ENCODE measurements around the gene DDIT4. TPM values are rescaled to one million over a fixed set of nuclear protein-coding genes. Genes with fewer than 3 reads are reported as not detected.
"Not testable (repeated sequence)": the region's sequence is repeated elsewhere in the genome, so short reads cannot be mapped to it uniquely, and the experiment has no call there.

DDIT4 gene
- total RNA-seq (10 to 100 TPM; 23.8 to 29.6 TPM), polyA plus RNA-seq (100 to 1,000 TPM in 2 of 3 donors, 10 to 100 TPM in 1; 68.0 to 190 (median 189) TPM), total RNA-seq (27.6 to 214 (median 125) reads per million in 6 experiments)

DNA sequence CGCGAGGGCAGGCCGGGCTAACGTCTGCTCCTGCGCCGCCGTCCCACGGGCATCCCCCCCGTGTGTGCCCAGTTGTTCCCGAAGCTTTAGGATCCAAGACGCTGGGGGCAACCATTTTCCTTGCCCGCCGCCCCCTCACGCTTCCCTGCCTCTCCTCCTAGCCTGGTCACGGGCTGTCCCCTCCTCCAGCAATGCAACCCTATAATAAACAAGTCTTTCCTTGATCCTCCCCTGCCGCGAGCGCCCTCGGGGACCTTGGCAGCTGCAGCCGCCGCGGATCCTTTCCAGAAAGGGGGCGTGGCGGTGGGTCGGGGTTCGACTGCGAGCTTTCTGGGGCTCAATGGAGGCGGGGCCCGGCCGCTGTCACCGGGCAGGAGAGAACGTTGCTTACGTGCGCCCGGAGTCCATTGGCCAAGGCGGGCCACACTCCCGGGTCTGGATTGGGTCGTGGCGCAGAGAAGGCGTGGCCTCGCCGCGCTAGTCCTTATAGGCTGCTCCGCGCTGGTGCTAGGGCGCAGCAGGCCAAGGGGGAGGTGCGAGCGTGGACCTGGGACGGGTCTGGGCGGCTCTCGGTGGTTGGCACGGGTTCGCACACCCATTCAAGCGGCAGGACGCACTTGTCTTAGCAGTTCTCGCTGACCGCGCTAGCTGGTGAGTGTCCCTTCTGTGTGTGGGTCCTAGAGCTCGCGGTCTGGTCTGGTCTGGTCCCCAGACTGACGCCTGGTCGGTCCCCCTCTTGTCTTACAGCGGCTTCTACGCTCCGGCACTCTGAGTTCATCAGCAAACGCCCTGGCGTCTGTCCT lies at the start of gene DDIT4:
DDIT4 (plus strand) TSS at position 515 of the 803 bp plus-strand sequence. CDS start 293 bp downstream, outside the sequence.
- peaks cover 28 to 61% (median 55%) of the 10 kb centered on the region in 4 donors for H3K4me1 Mint-ChIP-seq
- H3K36me3 Mint-ChIP-seq, result peaks cover 16 to 28% (median 21%) of the 10 kb centered on the region in 3 donors
- peak; percentile 92 to 93 for ATAC-seq

GRCh38 chr10:72224191-72224590 lies 49.5 kb upstream of the DDIT4 start:
- Mint-ChIP-seq H3K36me3 (peaks cover 0 to 62% (median 12%) of the 10 kb centered on the region in 3 donors), H3K4me3 (peak overlapping the region in 6 of 10 donors; percentile 1 to 69 (median 25)), H3K4me1 (peaks cover 17 to 64% (median 60%) of the 10 kb centered on the region in 4 donors), H3K27ac (peak overlapping the region in 8 of 10 donors; percentile 14 to 87 (median 65))
- DNase-seq, H3K27me3 Mint-ChIP-seq, H3K9me3 Mint-ChIP-seq, ATAC-seq: not testable (repeated sequence)
- POLR2A ChIA-PET, result interaction anchor here (0.7 to 1.6 kb wide), 6 partner anchors 12 to 143 kb away, joined by 3 to 6 read pairs (median 3); no protein-coding TSS in a partner anchor

More for the DNA sequence above, at the start of gene DDIT4:
- Mint-ChIP-seq H3K9me3 (no peaks in the 10 kb centered on the region), H3K4me3 (peak within 1 kb of the TSS; percentile 94 to 100 (median 98)), H3K27me3 (no peaks in the 10 kb centered on the region), H3K27ac (peak within 1 kb of the TSS; percentile 89 to 99 (median 96))
- POLR2A ChIA-PET, result interaction anchor here (0.7 to 8.2 kb wide), 26 partner anchors 9 to 538 kb away, joined by 3 to 162 read pairs (median 6); partner anchors contain the start of genes ANAPC16, ASCC1, DNAJB12 and SPOCK2
- peak; percentile 93 to 98 (median 97) for DNase-seq

GRCh38 chr10:72226418-72227027 lies 47.2 kb upstream of the DDIT4 start:
- H3K27ac Mint-ChIP-seq, result peak overlapping the region; percentile 7 to 87 (median 65)
- H3K9me3 Mint-ChIP-seq, result no peaks in the 10 kb centered on the region
- peak overlapping the region in 7 of 10 donors; percentile 14 to 77 (median 39) for H3K4me3 Mint-ChIP-seq
- H3K36me3 Mint-ChIP-seq, result peaks cover 4 to 66% (median 17%) of the 10 kb centered on the region in 3 donors
- DNase-seq (no peak), ATAC-seq (no peak)
- no peaks in the 10 kb centered on the region for H3K27me3 Mint-ChIP-seq
- H3K4me1 Mint-ChIP-seq, result peaks cover 24 to 68% (median 67%) of the 10 kb centered on the region in 4 donors
- POLR2A ChIA-PET, result interaction anchor here (0.6 to 2.7 kb wide), 6 partner anchors 11 to 138 kb away, joined by 3 to 17 read pairs (median 5); partner anchors contain the start of genes ANAPC16, ASCC1 and SPOCK2

GRCh38 chr10:72227826-72228225 lies 45.9 kb upstream of the DDIT4 start:
- peak overlapping the region in 3 of 10 donors; percentile 6 to 41 (median 11) for H3K4me3 Mint-ChIP-seq

GRCh38 chr10:72228318-72228751 lies 45.4 kb upstream of the DDIT4 start:
- DNase-seq, result no peak
- Mint-ChIP-seq H3K4me3 (peak overlapping the region in 8 of 10 donors; percentile 4 to 47 (median 20)), H3K27ac (peak overlapping the region in 9 of 10 donors; percentile 28 to 92 (median 71)), H3K27me3 (no peaks in the 10 kb centered on the region), H3K9me3 (no peaks in the 10 kb centered on the region), H3K4me1 (peaks cover 24 to 62% (median 59%) of the 10 kb centered on the region in 4 donors), H3K36me3 (peaks cover 4 to 76% (median 20%) of the 10 kb centered on the region in 3 donors)
- POLR2A ChIA-PET, result interaction anchor here (1.0 kb wide), 1 partner anchor 83 kb away, joined by 4 read pairs; no protein-coding TSS in a partner anchor
- ATAC-seq, result no peak

More at GRCh38 chr10:72227826-72228225, 45.9 kb upstream of the DDIT4 start:
- H3K36me3 Mint-ChIP-seq, result peaks cover 4 to 73% (median 16%) of the 10 kb centered on the region in 3 donors
- DNase-seq (no peak), ATAC-seq (no peak)
- POLR2A ChIA-PET, result no interaction called here
- peak overlapping the region in 8 of 10 donors; percentile 20 to 87 (median 63) for H3K27ac Mint-ChIP-seq
- peaks cover 24 to 63% (median 62%) of the 10 kb centered on the region in 4 donors for H3K4me1 Mint-ChIP-seq
- H3K9me3 Mint-ChIP-seq, result no peaks in the 10 kb centered on the region
- H3K27me3 Mint-ChIP-seq, result no peaks in the 10 kb centered on the region

GRCh38 chr10:72229261-72230251 lies 44.2 kb upstream of the DDIT4 start:
- Mint-ChIP-seq H3K4me1 (peaks cover 18 to 51% (median 47%) of the 10 kb centered on the region in 4 donors), H3K27ac (peak overlapping the region; percentile 30 to 88 (median 66)), H3K4me3 (peak overlapping the region in 6 of 10 donors; percentile 7 to 69 (median 45))

GRCh38 chr10:72233621-72234020 lies 40.1 kb upstream of the DDIT4 start:
- Mint-ChIP-seq H3K4me1 (peaks cover 13 to 37% (median 34%) of the 10 kb centered on the region in 4 donors), H3K9me3 (no peaks in the 10 kb centered on the region), H3K36me3 (peaks cover 4 to 78% (median 19%) of the 10 kb centered on the region in 3 donors), H3K4me3 (no peak overlapping the region), H3K27ac (peak overlapping the region in 2 of 10 donors; percentile 12 to 20), H3K27me3 (no peaks in the 10 kb centered on the region)
- DNase-seq (no peak), ATAC-seq (no peak)
- POLR2A ChIA-PET, result interaction anchor here (0.7 kb wide), 1 partner anchor 239 kb away, joined by 3 read pairs; no protein-coding TSS in a partner anchor

More at GRCh38 chr10:72229261-72230251, 44.2 kb upstream of the DDIT4 start:
- no peak for DNase-seq
- POLR2A ChIA-PET, result interaction anchor here (0.6 to 1.7 kb wide), 9 partner anchors 9 to 333 kb away, joined by 3 to 4 read pairs (median 4); no protein-coding TSS in a partner anchor
- no peaks in the 10 kb centered on the region for H3K27me3 Mint-ChIP-seq
- no peaks in the 10 kb centered on the region for H3K9me3 Mint-ChIP-seq
- H3K36me3 Mint-ChIP-seq, result peaks cover 4 to 76% (median 15%) of the 10 kb centered on the region in 3 donors
- no peak for ATAC-seq

DNA sequence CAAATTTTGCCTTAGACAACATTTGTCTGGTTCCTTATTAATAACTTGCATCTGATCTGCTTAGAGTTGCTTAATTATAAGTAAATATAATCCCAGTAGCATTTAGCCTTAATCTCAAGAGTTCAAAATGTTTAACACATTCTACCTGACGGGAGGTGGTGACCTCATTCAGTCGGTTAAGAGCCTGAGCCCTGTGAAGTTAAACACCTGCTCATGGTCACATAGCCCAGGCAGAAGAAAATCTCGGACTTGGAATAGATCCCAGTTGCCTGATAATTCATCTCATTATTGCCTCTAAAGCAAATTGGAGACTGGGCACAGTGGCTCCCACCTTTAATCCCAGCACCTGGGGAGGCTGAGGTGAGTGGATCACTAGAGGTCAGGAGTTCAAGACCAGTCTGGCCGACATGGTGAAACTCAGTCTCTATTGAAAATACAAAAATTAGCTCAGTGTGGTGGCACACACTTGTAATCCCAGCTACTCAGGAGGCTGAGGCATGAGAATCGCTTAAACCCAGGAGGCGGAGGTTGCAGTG lies 39.1 kb upstream of the DDIT4 start:
- H3K27ac Mint-ChIP-seq, result peak overlapping the region in 4 of 10 donors; percentile 25 to 63 (median 52)
- peaks cover 4 to 71% (median 20%) of the 10 kb centered on the region in 3 donors for H3K36me3 Mint-ChIP-seq
- no peak for DNase-seq
- no peaks in the 10 kb centered on the region for H3K9me3 Mint-ChIP-seq
- POLR2A ChIA-PET, result interaction anchor here (0.7 kb wide), 1 partner anchor 240 kb away, joined by 3 read pairs; no protein-coding TSS in a partner anchor
- H3K4me3 Mint-ChIP-seq, result no peak overlapping the region
- ATAC-seq, result no peak
- peaks cover 9 to 36% (median 28%) of the 10 kb centered on the region in 4 donors for H3K4me1 Mint-ChIP-seq
- H3K27me3 Mint-ChIP-seq, result no peaks in the 10 kb centered on the region

DNA sequence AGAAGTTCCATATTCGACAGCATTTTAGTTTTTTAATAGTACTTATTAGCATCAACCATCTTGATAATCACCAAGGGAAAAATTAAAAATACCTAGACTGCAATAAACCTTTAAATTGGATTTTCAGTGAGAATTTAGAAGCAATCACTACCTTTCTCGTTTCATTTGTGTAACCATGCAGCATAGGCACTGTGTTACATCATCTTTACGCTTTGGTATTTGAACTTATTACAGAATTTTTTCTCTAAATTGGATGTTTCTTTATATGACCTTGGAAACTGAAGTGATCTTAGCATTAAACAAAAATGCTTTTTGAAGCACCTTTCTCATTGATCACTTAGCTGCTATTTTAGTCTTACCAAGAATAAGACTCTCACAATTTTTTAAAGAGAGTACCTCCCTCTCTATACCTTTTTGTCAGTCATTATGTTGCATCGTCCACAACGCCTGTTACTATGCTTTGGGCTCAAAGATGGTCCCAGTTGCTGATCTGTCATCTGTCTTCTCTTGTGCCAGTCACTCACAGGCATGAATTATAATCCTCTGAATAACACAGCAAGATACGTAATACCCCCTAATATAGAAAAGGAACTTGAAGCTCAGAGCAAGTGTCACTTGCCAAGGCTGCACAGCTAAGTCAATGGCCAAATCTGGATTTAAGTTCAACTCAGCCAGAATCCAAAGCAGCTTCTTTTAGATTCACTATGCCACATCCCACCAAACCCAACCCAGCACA lies 38.0 kb upstream of the DDIT4 start:
- H3K27me3 Mint-ChIP-seq, result no peaks in the 10 kb centered on the region
- POLR2A ChIA-PET, result interaction anchor here (0.9 to 1.3 kb wide), 3 partner anchors 12 to 85 kb away, joined by 3 to 5 read pairs (median 5); partner anchors contain the start of gene DDIT4
- peaks cover 3 to 64% (median 17%) of the 10 kb centered on the region in 3 donors for H3K36me3 Mint-ChIP-seq
- no peak for ATAC-seq
- peaks cover 10 to 35% (median 25%) of the 10 kb centered on the region in 4 donors for H3K4me1 Mint-ChIP-seq
- DNase-seq, result no peak
- no peak overlapping the region for H3K4me3 Mint-ChIP-seq
- H3K27ac Mint-ChIP-seq, result peak overlapping the region in 9 of 10 donors; percentile 5 to 86 (median 53)
- no peaks in the 10 kb centered on the region for H3K9me3 Mint-ChIP-seq

Measured in naive thymus-derived CD8-positive, alpha-beta T cell (primary cell).